ENCODE results near the gene ZNF497. TPM values are rescaled to one million over a fixed set of nuclear protein-coding genes. Genes with fewer than 3 reads are reported as not detected.

The ZNF497 gene
- total and polyA plus RNA-seq, 12 donors = 0.14 to 0.73 (median 0.30) TPM; not detected in 1

DNA sequence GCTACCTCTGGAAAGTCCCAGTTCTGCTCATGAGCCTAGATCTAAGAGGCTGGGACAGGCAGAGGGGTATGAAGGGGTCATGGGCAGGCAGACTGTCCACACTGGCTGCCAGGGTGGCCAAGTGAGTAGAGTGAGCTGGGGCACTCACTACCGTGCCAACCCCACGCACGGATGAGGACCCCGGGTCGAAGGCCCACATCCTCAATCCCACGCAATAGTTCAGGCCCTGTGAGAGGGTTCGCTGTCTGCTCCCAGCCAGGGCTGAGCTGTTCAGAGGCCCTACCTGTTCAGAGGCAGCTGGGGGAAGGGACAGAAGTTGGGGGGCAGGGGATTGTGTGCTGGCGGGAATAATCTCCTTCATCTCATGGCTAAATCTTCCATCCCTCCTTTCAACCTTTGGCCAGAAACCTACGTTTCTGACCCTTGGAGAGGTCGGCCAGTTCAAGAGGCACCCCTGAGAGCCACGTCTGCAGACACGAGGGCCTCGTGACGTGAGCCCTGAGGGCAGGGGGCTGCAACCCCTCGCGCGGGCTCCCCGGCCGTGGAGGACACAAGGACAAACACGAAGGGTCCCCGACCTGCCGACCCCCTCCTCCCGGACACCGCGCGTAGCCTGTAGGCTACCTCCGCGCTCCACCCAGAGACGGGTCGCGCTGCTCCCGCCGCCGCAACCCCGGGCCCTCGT lies 23.5 kb upstream of the ZNF497 start:
- Histone ChIP-seq H3K4me1 (peaks cover 17 to 60% (median 39%) of the 10 kb centered on the region in 9 donors), H3K27me3 (no peaks in the 10 kb centered on the region), H3K4me3 (peak overlapping the region; percentile 63 to 92 (median 86)), H3K9me3 (no peaks in the 10 kb centered on the region), H3K36me3 (peaks cover 0 to 32% (median 10%) of the 10 kb centered on the region in 9 donors), H3K27ac (peak overlapping the region; percentile 90 to 100 (median 98))
- intact Hi-C loops (cut with DNase I) = loop anchor here in 2 of 10 donors (2.0 kb wide), 2 partner anchors 15 to 59 kb away; partner anchors contain the start of gene ZSCAN22 (in 1 of the 2)
- TF ChIP-seq, protein P1, sequence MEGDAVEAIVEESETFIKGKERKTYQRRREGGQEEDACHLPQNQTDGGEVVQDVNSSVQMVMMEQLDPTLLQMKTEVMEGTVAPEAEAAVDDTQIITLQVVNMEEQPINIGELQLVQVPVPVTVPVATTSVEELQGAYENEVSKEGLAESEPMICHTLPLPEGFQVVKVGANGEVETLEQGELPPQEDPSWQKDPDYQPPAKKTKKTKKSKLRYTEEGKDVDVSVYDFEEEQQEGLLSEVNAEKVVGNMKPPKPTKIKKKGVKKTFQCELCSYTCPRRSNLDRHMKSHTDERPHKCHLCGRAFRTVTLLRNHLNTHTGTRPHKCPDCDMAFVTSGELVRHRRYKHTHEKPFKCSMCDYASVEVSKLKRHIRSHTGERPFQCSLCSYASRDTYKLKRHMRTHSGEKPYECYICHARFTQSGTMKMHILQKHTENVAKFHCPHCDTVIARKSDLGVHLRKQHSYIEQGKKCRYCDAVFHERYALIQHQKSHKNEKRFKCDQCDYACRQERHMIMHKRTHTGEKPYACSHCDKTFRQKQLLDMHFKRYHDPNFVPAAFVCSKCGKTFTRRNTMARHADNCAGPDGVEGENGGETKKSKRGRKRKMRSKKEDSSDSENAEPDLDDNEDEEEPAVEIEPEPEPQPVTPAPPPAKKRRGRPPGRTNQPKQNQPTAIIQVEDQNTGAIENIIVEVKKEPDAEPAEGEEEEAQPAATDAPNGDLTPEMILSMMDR (IDR thresholded peaks at IDR 0.05) = no peak
- 11 to 15% methylated on average over 32 to 36 of the region's 36 CpGs for WGBS, 2 donors
- DNase-seq = no peak
- peak; percentile 2 to 32 (median 6) for ATAC-seq

DNA sequence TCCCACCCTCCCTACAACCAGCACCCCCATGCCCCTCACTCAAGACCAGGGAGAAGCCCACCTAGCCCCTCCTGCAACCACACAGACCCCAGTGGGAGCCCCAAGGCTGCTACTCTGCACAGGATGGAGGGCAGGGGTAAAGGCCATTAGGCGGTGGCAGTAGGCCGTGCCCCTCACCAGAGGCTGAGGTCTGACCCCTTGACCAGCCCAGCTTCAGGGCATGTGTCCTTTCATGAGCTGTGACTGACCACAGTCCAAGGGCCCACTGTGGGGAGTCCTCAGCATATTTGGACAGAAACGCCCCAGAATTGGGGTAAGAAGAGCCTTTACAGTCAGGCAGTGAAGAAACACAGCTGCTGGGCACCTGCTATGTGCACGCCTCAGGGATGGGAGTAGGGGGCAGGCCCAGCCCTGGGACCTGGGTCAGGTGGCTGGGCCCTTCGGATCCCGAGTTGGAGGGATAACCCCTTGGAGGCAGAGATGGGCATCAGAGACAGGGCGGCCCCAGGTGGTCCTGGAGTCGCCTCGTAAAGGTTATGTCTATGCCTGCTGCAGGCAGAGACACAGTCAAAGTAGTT lies 22.9 kb upstream of the ZNF497 start:
- intact Hi-C loops (cut with DNase I) = no loop called here
- H3K27ac ChIP-seq = peak overlapping the region in 6 of 10 donors; percentile 92 to 99 (median 98)
- no peak for DNase-seq
- no peaks in the 10 kb centered on the region for H3K9me3 ChIP-seq
- ATAC-seq = no peak
- peak overlapping the region in 7 of 10 donors; percentile 63 to 92 (median 87) for H3K4me3 ChIP-seq
- no peaks in the 10 kb centered on the region for H3K27me3 ChIP-seq
- H3K36me3 ChIP-seq = peaks cover 0 to 26% (median 6%) of the 10 kb centered on the region in 9 donors
- peaks cover 17 to 57% (median 39%) of the 10 kb centered on the region in 9 donors for H3K4me1 ChIP-seq
- 87 to 88% methylated on average over 9 of the region's 9 CpGs for WGBS, 2 donors
- TF ChIP-seq, protein P1 (IDR thresholded peaks at IDR 0.05) = no peak

DNA sequence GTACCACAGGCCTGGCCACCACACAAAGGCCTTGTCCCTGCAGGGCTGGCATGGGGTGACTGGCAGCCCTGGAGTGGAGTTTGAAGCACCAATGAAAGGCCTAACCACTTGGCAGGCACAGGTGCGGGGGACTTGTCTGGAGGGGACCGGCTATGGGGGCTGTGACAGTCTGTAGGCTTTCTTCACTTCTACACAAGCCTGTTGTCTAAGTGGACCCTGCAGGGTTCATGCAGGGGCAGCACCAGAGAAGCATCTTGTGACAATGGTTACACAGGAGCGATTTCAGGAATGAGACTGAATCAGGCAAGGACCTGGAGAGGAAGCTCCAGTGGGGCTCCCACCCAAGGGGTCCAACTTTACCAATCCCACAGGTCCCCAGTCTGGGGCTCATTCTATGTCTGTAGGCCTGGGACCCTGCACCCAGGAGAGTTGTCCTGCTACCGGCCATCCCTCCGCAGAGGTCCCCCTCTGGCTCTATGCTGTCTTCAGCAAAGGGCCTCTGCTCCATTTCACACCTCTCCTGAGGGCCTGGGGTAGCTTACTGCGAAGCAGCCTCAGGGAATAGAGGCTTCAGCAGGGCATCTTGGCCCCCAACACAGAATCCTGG lies 20.5 kb upstream of the ZNF497 start:
- H3K4me3 ChIP-seq = no peak overlapping the region
- WGBS, 2 donors = 91 to 92% methylated on average over 6 of the region's 6 CpGs
- no peaks in the 10 kb centered on the region for H3K27me3 ChIP-seq
- peaks cover 0 to 3% (median 1%) of the 10 kb centered on the region in 9 donors for H3K36me3 ChIP-seq
- H3K27ac ChIP-seq = no peak overlapping the region
- DNase-seq (no peak), ATAC-seq (no peak)
- TF ChIP-seq, protein P1 (IDR thresholded peaks at IDR 0.05) = no peak
- H3K9me3 ChIP-seq = no peaks in the 10 kb centered on the region
- peaks cover 21 to 51% (median 38%) of the 10 kb centered on the region in 9 donors for H3K4me1 ChIP-seq
- intact Hi-C loops (cut with DNase I) = no loop called here

DNA sequence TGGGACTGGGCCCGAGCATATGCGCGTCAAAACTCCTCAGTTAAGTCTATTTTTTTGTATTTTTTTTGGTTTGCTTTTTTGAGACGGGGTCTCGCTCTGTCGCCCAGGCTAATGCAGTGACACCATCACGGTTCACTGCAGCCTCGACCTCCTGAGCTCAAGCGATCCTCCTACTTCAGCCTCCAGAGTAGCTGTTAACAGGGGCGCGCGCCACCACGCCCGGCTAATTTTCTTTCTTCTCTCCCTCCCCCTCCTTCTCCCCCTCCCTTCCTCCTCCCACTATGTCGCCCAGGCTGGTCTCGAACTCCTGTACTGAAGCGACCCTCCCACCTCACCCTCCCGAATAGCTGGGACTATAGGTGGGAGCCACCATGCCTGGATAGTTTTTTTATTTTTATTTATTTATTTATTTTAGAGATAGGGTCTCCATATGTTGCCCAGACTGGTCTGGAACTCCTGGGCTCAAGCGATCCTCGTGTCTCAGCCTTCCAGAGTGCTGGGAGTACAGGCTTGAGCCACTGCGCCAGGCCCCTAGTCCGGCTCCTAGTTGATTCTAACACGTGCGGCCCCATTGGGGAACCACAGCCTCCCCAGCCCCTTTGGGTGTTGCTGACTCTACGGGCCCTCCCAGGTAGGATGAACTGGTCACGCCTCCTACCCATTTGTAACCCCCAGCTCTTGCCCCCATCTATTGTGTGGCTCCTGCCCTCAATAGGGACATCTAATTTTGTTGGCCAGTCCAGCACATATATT lies 19.1 kb upstream of the ZNF497 start:
- Histone ChIP-seq H3K4me3 (peak overlapping the region; percentile 36 to 96 (median 79)), H3K9me3 (no peaks in the 10 kb centered on the region), H3K4me1 (peaks cover 17 to 44% (median 31%) of the 10 kb centered on the region in 9 donors), H3K27me3 (no peaks in the 10 kb centered on the region), H3K27ac (peak overlapping the region in 9 of 10 donors; percentile 47 to 98 (median 95)), H3K36me3 (no peaks in the 10 kb centered on the region)
- DNase-seq (no peak), ATAC-seq (no peak)
- intact Hi-C loops (cut with DNase I) = loop anchor here in 1 of 10 donors (2.0 kb wide), 1 partner anchor 19 kb away; the partner anchor contains the start of gene ZNF497
- 32% methylated on average over 26 of the region's 26 CpGs for WGBS, 2 donors
- TF ChIP-seq, protein P1 (IDR thresholded peaks at IDR 0.05) = no peak

All from heart right ventricle (tissue), 16 donors.